Endothelial cell of umbilical vein (primary cell): ENCODE measurements around the gene RTN1. TPM values are rescaled to one million over a fixed set of nuclear protein-coding genes. Genes with fewer than 3 reads are reported as not detected.

ENCODE experiments used
- BruUV-seq: library from RNA; stranded (reverse); fragments of 400-500 nt; replicated peaks from 2 replicates; lab custom pipeline; 2021; lab: Mats Ljungman, UMichigan
- CTCF ChIA-PET: fragments of 300-600, 350-600 bp; sonication (Branson Sonifier 250); formaldehyde crosslinking; loops from one replicate; lab custom pipeline; 2021; ENCODE audit warnings: antibody characterized with exemption, inconsistent platforms; lab: Charles Lee
- POLR2A ChIA-PET: fragments of 300-600, 350-600 bp; sonication (Branson Sonifier 250); formaldehyde crosslinking; loops from one replicate; lab custom pipeline; 2021; ENCODE audit warnings: antibody characterized with exemption, inconsistent platforms; lab: Charles Lee
- DNase-seq: peaks from one replicate; pipeline ENCODE4 v3.0.0-alpha.2; 2011; ENCODE audit warnings: low read depth, low spot score
- FAIRE-seq: peaks from 2 replicates; lab custom pipeline; 2011; peaks lifted over from hg19 to GRCh38; lab: Jason Lieb, UNC
- H2AFZ ChIP-seq: 2 replicates; pipeline ENCODE4 v1.6.0; 2012; ENCODE audit warnings: low read depth, low read length, control low read depth, inconsistent platforms
- H3K27ac ChIP-seq: 2 replicates; pipeline ENCODE4 v1.5.1; 2011; ENCODE audit warnings: low read depth, mild to moderate bottlenecking, control low read depth, low read length, moderate library complexity; ENCODE audit not compliant: insufficient read depth
- H3K27me3 ChIP-seq, 2 experiments: 2 replicates each; pipeline versions ENCODE4 v1.6.0 to v1.6.1; 2011; ENCODE audit warnings: low read length in 2 of 2, mixed read lengths in 1 of 2; ENCODE audit not compliant: control insufficient read depth in 2 of 2, insufficient read depth in 2 of 2
- H3K36me3 ChIP-seq, 2 experiments: 2 replicates in 1 of 2; 3 replicates in 1 of 2; pipeline ENCODE4 v1.5.1; 2011; ENCODE audit warnings: low read length in 2 of 2, mild to moderate bottlenecking in 1 of 2, moderate library complexity in 1 of 2; ENCODE audit not compliant: control insufficient read depth in 2 of 2, insufficient read depth in 2 of 2; ENCODE audit errors: extremely low read depth in 1 of 2
- H3K4me1 ChIP-seq: 3 replicates; pipeline ENCODE4 v1.5.1; 2011; ENCODE audit warnings: mild to moderate bottlenecking, low read length; ENCODE audit not compliant: control insufficient read depth, insufficient read depth; ENCODE audit errors: extremely low read depth
- H3K4me2 ChIP-seq: 2 replicates; pipeline ENCODE4 v1.6.1; 2011; ENCODE audit warnings: low read length, control low read depth, mixed read lengths; ENCODE audit not compliant: insufficient read depth
- H3K4me3 ChIP-seq, 3 experiments: fragments of 200-600 bp in 1 of 3; sonication (generic), shearing (Covaris generic) in 1 of 3; replicated peaks in 1 of 3; 2 replicates each; pipeline ENCODE4 v1.5.1; 2011 to 2016; ENCODE audit warnings: control low read depth in 3 of 3, low read length in 3 of 3, mild to moderate bottlenecking in 2 of 3, inconsistent platforms in 1 of 3, low read depth in 1 of 3, moderate library complexity in 1 of 3; ENCODE audit not compliant: insufficient read depth in 1 of 3
- H3K79me2 ChIP-seq: 2 replicates; pipeline ENCODE4 v1.6.0; 2012; ENCODE audit warnings: low read length, inconsistent platforms; ENCODE audit not compliant: control insufficient read depth, insufficient read depth
- H3K9ac ChIP-seq: replicated peaks from 2 replicates; pipeline ENCODE3; 2011; ENCODE audit warnings: low read length, control low read depth; ENCODE audit not compliant: insufficient read depth; ENCODE audit errors: extremely low read depth
- H3K9me1 ChIP-seq: replicated peaks from 3 replicates; pipeline ENCODE4 v1.6.0; 2011; ENCODE audit warnings: mild to moderate bottlenecking, low read length; ENCODE audit not compliant: control insufficient read depth, insufficient read depth; ENCODE audit errors: extremely low read depth
- H3K9me3 ChIP-seq: replicated peaks from 2 replicates; pipeline ENCODE4 v1.5.1; 2012; ENCODE audit warnings: low read length, inconsistent platforms; ENCODE audit not compliant: control insufficient read depth, insufficient read depth
- H4K20me1 ChIP-seq: replicated peaks from 2 replicates; pipeline ENCODE3; 2011; ENCODE audit warnings: mild to moderate bottlenecking, low read length; ENCODE audit not compliant: control insufficient read depth, insufficient read depth; ENCODE audit errors: extremely low read depth
- CTCF ChIP-seq, 2 donors: IDR thresholded peaks; 1 replicate in 1 of 2; 2 replicates in 1 of 2; pipeline ENCODE4 v1.5.1; 2011; ENCODE audit warnings: low read length in 2 of 2, mild to moderate bottlenecking in 2 of 2, moderate library complexity in 2 of 2, control low read depth in 1 of 2, inconsistent platforms in 1 of 2, low read depth in 1 of 2; ENCODE audit not compliant: insufficient read depth in 1 of 2; ENCODE audit errors: extremely low read depth in 1 of 2
- EZH2 ChIP-seq: IDR thresholded peaks from 2 replicates; pipeline ENCODE4 v1.6.1; 2012; ENCODE audit warnings: borderline replicate concordance, low read depth, mild to moderate bottlenecking, moderate library complexity, low read length, inconsistent platforms; ENCODE audit not compliant: severe bottlenecking
- FOS ChIP-seq: IDR thresholded peaks from 2 replicates; pipeline ENCODE4 v1.6.1; 2011; ENCODE audit warnings: mild to moderate bottlenecking, low read length, moderate library complexity, borderline replicate concordance; ENCODE audit not compliant: insufficient read depth
- GATA2 ChIP-seq: IDR thresholded peaks from 2 replicates; pipeline ENCODE4 v1.7.0; 2011; ENCODE audit warnings: low read depth, mild to moderate bottlenecking, moderate library complexity, mixed read lengths, low read length; ENCODE audit not compliant: insufficient read length, insufficient read depth
- JUN ChIP-seq: IDR thresholded peaks from 2 replicates; pipeline ENCODE4 v1.6.1; 2011; ENCODE audit warnings: borderline replicate concordance, low read depth; ENCODE audit not compliant: insufficient read length, insufficient read depth
- MYC ChIP-seq: IDR thresholded peaks from one replicate; pipeline ENCODE4 v1.6.1; 2011; ENCODE audit warnings: mild to moderate bottlenecking, low read depth, low read length
- POLR2A ChIP-seq: IDR thresholded peaks from 2 replicates; pipeline ENCODE4 v1.6.1; 2012; ENCODE audit warnings: low read depth, mild to moderate bottlenecking, control low read depth, low read length
- POLR2AphosphoS5 ChIP-seq: IDR thresholded peaks from 2 replicates; pipeline ENCODE4 v1.6.1; 2012; ENCODE audit warnings: low read depth, mild to moderate bottlenecking, control low read depth, low read length, moderate library complexity; ENCODE audit not compliant: insufficient read depth
- dilution Hi-C: fragments of 300-500 bp; cut with MboI; formaldehyde crosslinking; loops from one replicate; pipeline ENCODE4 v1.15.0; 2019; ENCODE audit warnings: low sequenced_read_pairs; ENCODE audit not compliant: extremely low pct_ligation_motif_present
- intact Hi-C: fragments of 100-400 bp; cut with micrococcal nuclease; formaldehyde crosslinking; loops from one replicate; pipeline ENCODE4 v1.10.0; 2022
- polyA plus RNA-seq, 4 experiments: library from polyadenylated mRNA; depleted of rRNA in 3 of 4; stranded (reverse) in 3 of 4; unstranded in 1 of 4; fragments of >200 nt; gene quantifications; 2 replicates each; pipeline versions ENCODE4 v1.2.1 to v1.2.3, GENCODE V29; 2011 to 2012; ENCODE audit warnings: missing spikeins in 1 of 4
- total RNA-seq: library from RNA; stranded (reverse); gene quantifications from 2 replicates; pipeline ENCODE4 v1.2.3, GENCODE V29; 2021
- TF ChIP-seq, protein P1 (sequence below): IDR thresholded peaks from 2 replicates; pipeline ENCODE4 v1.6.1; 2011; ENCODE audit not compliant: insufficient read depth, insufficient read length

Gene RTN1
- total and polyA plus RNA-seq, 2 donors (not counting 3 experiments of a cell fraction or from before 2014, with no cell fraction given), result 0.10 to 0.29 TPM

- Histone ChIP-seq H3K27ac (no peak overlapping the region), H2AFZ (no peak overlapping the region), H3K9ac (no peak overlapping the region), H3K4me1 (no peaks in the 10 kb centered on the region), H3K9me1 (no peaks in the 10 kb centered on the region), H4K20me1 (no peaks in the 10 kb centered on the region), H3K4me3 (no peak overlapping the region), H3K36me3 (no peaks in the 10 kb centered on the region), H3K4me2 (no peak overlapping the region), H3K79me2 (no peaks in the 10 kb centered on the region), H3K9me3 (no peaks in the 10 kb centered on the region), H3K27me3 (peaks cover 0 to 1% of the 10 kb centered on the region in 2 experiments)
- TF ChIP-seq JUN, result no peak
- no peak for TF ChIP-seq FOS
- no peak for TF ChIP-seq POLR2AphosphoS5
- TF ChIP-seq, protein P1, sequence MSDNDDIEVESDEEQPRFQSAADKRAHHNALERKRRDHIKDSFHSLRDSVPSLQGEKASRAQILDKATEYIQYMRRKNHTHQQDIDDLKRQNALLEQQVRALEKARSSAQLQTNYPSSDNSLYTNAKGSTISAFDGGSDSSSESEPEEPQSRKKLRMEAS, result no peak
- TF ChIP-seq POLR2A, result no peak
- no peak for TF ChIP-seq GATA2
- no peak for TF ChIP-seq EZH2
- TF ChIP-seq MYC, result no peak
- TF ChIP-seq CTCF (IDR thresholded peaks at IDR 0.05; ENCODE audit: extremely low read depth in 1 of 2, insufficient read depth in 1 of 2, low read depth in 1 of 2, low read length in 2 of 2), result no peak
- intact Hi-C loops (no loop called here), dilution Hi-C loops (no loop called here)
- DNase-seq, result no peak
- CTCF ChIA-PET, result interaction anchor here (1.3 to 1.8 kb wide), 2 partner anchors 10 kb away, joined by 3 to 13 read pairs; no protein-coding TSS in a partner anchor
- POLR2A ChIA-PET, result no interaction called here
- FAIRE-seq, result peak; percentile 31
- BruUV-seq, result no TSS peak
These were observed 247.9 kb downstream of the RTN1 start for GRCh38 chr14:59622631-59623030.
